ENCODE measurements around the gene EFCAB6.

The EFCAB6 gene

GRCh38 chr22:43628250-43628649 lies 183.9 kb downstream of the EFCAB6 start:
- H3K4me3 ChIP-seq (ENCODE audit: low read depth, low read length): no peak overlapping the region
- no peak for TF ChIP-seq CTCF (IDR thresholded peaks at IDR 0.05; ENCODE audit: low read depth, low read length, missing control alignments)
- no peak for DNase-seq (ENCODE audit: low read depth)
- in situ Hi-C loops (cut with HindIII; ENCODE audit: low sequenced_read_pairs): no loop called here

- no peak overlapping the region for H3K4me3 ChIP-seq (ENCODE audit: low read depth, low read length)
- no peak for TF ChIP-seq CTCF (IDR thresholded peaks at IDR 0.05; ENCODE audit: low read depth, low read length, missing control alignments)
- in situ Hi-C loops (cut with HindIII; ENCODE audit: low sequenced_read_pairs): no loop called here
- DNase-seq (ENCODE audit: low read depth): no peak
Measured at GRCh38 chr22:43627485-43628213, 184.5 kb downstream of the EFCAB6 start.

DNA sequence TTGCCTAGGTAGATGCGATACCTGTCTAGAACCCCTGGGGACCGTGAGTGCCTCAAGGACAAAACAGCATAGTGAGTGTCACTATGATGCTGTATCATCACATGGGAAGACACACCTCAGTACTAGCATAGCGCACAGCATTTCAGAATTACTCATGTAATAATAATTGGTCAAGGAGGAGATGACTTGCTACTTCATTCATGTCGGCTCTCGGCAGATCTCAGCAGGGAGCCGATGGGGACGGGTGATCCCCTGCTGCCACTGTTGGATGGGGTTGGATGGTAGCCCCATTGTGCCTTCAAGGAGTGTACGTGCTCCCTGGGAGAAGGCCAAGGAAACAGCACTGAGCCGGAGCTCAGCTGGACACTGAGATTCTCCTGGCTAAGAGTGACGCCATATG lies 186.9 kb downstream of the EFCAB6 start:
- peak; percentile 9 for DNase-seq (ENCODE audit: low read depth)
- TF ChIP-seq CTCF (IDR thresholded peaks at IDR 0.05; ENCODE audit: low read depth, low read length, missing control alignments): peak; percentile 4
- in situ Hi-C loops (cut with HindIII; ENCODE audit: low sequenced_read_pairs): no loop called here
- no peak overlapping the region for H3K4me3 ChIP-seq (ENCODE audit: low read depth, low read length)

- no peak overlapping the region for H3K4me3 ChIP-seq (ENCODE audit: low read depth, low read length)
- TF ChIP-seq CTCF (IDR thresholded peaks at IDR 0.05; ENCODE audit: low read depth, low read length, missing control alignments): no peak
- peak; percentile 59 for DNase-seq (ENCODE audit: low read depth)
- in situ Hi-C loops (cut with HindIII; ENCODE audit: low sequenced_read_pairs): no loop called here
Measured at GRCh38 chr22:43624144-43624998, 187.7 kb downstream of the EFCAB6 start.

GRCh38 chr22:43622886-43623285 lies 189.2 kb downstream of the EFCAB6 start:
- no peak for DNase-seq (ENCODE audit: low read depth)
- in situ Hi-C loops (cut with HindIII; ENCODE audit: low sequenced_read_pairs): no loop called here
- no peak overlapping the region for H3K4me3 ChIP-seq (ENCODE audit: low read depth, low read length)
- no peak for TF ChIP-seq CTCF (IDR thresholded peaks at IDR 0.05; ENCODE audit: low read depth, low read length, missing control alignments)

- no peak overlapping the region for H3K4me3 ChIP-seq (ENCODE audit: low read depth, low read length)
- no peak for TF ChIP-seq CTCF (IDR thresholded peaks at IDR 0.05; ENCODE audit: low read depth, low read length, missing control alignments)
- no peak for DNase-seq (ENCODE audit: low read depth)
- in situ Hi-C loops (cut with HindIII; ENCODE audit: low sequenced_read_pairs): no loop called here
Measured at GRCh38 chr22:43620197-43620596, 191.9 kb downstream of the EFCAB6 start.

Measured in astrocyte of the cerebellum (primary cell).